IMR-90 (cell line): ENCODE results near the gene NAP1L5.

Source experiments
- CTCF ChIP-seq: conservative IDR thresholded peaks from 2 replicates; pipeline ENCODE4 v1.5.1; 2012; ENCODE audit warnings: mild to moderate bottlenecking, low read depth, low read length, improper control_type of control experiment
- FOS ChIP-seq: fragments of 150-350 bp; IDR thresholded peaks from 2 replicates; pipeline ENCODE4 v1.6.1; 2016; ENCODE audit warnings: low read depth, low read length
- MAFK ChIP-seq: IDR thresholded peaks from 2 replicates; pipeline ENCODE4 v1.6.1; 2012; ENCODE audit warnings: low read depth, low read length, improper control_type of control experiment
- POLR2A ChIP-seq: IDR thresholded peaks from 2 replicates; pipeline ENCODE4 v1.6.1; 2012; ENCODE audit warnings: mild to moderate bottlenecking, low read depth, low read length
- RAD21 ChIP-seq: IDR thresholded peaks from 2 replicates; pipeline ENCODE4 v1.6.1; 2012; ENCODE audit warnings: low read length, improper control_type of control experiment
- RFX5 ChIP-seq: IDR thresholded peaks from 2 replicates; pipeline ENCODE4 v1.8.0; 2012; ENCODE audit warnings: low read depth, mild to moderate bottlenecking, low read length, moderate library complexity
- SMC3 ChIP-seq: fragments of 150-350 bp; IDR thresholded peaks from 2 replicates; pipeline ENCODE4 v1.6.1; 2016; ENCODE audit warnings: low read depth, mild to moderate bottlenecking, antibody characterized with exemption, low read length, moderate library complexity

DNA sequence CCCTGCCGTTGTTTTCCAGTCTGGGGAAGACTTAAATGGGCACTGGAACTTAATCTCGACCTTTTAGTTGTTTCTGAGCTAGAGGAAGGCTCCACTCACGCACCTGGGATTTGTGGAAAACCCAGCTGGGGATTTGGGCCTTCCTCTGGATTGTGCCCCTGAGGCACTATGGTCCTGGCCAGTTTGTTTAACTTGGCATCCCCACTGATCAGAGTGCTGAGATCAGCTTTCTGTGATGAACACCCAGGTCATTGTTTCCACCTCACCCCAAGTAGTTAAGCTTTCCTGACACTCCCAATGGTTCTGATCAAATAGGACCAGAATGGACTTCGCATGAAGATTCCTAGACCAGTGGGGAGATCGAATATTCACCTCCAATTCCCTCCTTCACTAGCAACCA, 20.5 kb upstream of the NAP1L5 start:
- TF ChIP-seq MAFK (no peak), SMC3 (no peak), RAD21 (no peak), CTCF (no peak), FOS (no peak), POLR2A (no peak), RFX5 (no peak)
